OCI-LY3 (cell line): ENCODE measurements around the gene ATRN.

ENCODE experiments used
- H2AFZ ChIP-seq: fragments of 200-600, 300-600 bp; shearing (Covaris generic); 2 replicates; pipeline ENCODE4 v1.6.0; 2014; ENCODE audit warnings: antibody characterized with exemption, low read depth, low read length
- H3K27ac ChIP-seq: fragments of 200-600, 300-600 bp; sonication (generic); 2 replicates; pipeline ENCODE4 v1.5.1; 2014; ENCODE audit warnings: mild to moderate bottlenecking, low read length, moderate library complexity, mixed read lengths
- H3K27me3 ChIP-seq: fragments of 200-600, 300-600 bp; sonication (generic); 2 replicates; pipeline ENCODE4 v1.6.1; 2014; ENCODE audit warnings: low read depth, low read length, mixed read lengths
- H3K36me3 ChIP-seq: fragments of 200-600, 300-600 bp; sonication (generic); replicated peaks from 2 replicates; pipeline ENCODE3; 2014; ENCODE audit warnings: low read depth, low read length, mixed read lengths
- H3K4me1 ChIP-seq: fragments of 300-600, 200-600 bp; sonication (generic); 2 replicates; pipeline ENCODE4 v1.6.1; 2014; ENCODE audit warnings: low read length, mixed read lengths
- H3K4me2 ChIP-seq: fragments of 200-600, 300-600 bp; sonication (generic); 2 replicates; pipeline ENCODE4 v1.6.1; 2014; ENCODE audit warnings: low read length, mixed read lengths
- H3K4me3 ChIP-seq: fragments of 300-600, 200-600 bp; sonication (generic); 2 replicates; pipeline ENCODE4 v1.5.1; 2014; ENCODE audit warnings: antibody characterized with exemption, mild to moderate bottlenecking, low read length, moderate library complexity
- H3K79me2 ChIP-seq: fragments of 300-600, 200-600 bp; shearing (Covaris generic); 2 replicates; pipeline ENCODE4 v1.6.1; 2014; ENCODE audit warnings: mild to moderate bottlenecking, low read length, mixed read lengths
- H3K9ac ChIP-seq: fragments of 300-600, 200-600 bp; shearing (Covaris generic); 2 replicates; pipeline ENCODE4 v1.6.0; 2014; ENCODE audit warnings: mild to moderate bottlenecking, low read length, moderate library complexity
- H3K9me3 ChIP-seq: fragments of 200-600, 300-600 bp; shearing (Covaris generic); 2 replicates; pipeline ENCODE4 v1.6.1; 2014; ENCODE audit warnings: low read length, mixed read lengths; ENCODE audit not compliant: insufficient read depth
- H4K20me1 ChIP-seq: fragments of 200-600, 300-600 bp; sonication (generic); 2 replicates; pipeline ENCODE4 v1.6.1; 2016; ENCODE audit warnings: low read length, mixed read lengths; ENCODE audit not compliant: insufficient read depth
- CTCF ChIP-seq: fragments of 200-600, 300-600 bp; sonication (generic); IDR thresholded peaks from 2 replicates; pipeline ENCODE4 v1.5.1; 2014; ENCODE audit warnings: antibody characterized with exemption, low read length, low read depth
- EZH2phosphoT487 ChIP-seq: fragments of 200-600 bp; shearing (Covaris generic); IDR thresholded peaks from 2 replicates; pipeline ENCODE4 v1.6.1; 2018; ENCODE audit warnings: antibody characterized with exemption, mixed run types, low read depth

Gene ATRN

GRCh38 chr20:3586093-3586492 is 115.3 kb downstream of the ATRN start:
- H3K79me2 ChIP-seq: no peaks in the 10 kb centered on the region
- H3K4me2 ChIP-seq: no peak overlapping the region
- H3K9me3 ChIP-seq: no peaks in the 10 kb centered on the region
- H3K4me1 ChIP-seq: no peaks in the 10 kb centered on the region
- H3K9ac ChIP-seq: no peak overlapping the region
- no peak overlapping the region for H2AFZ ChIP-seq
- H4K20me1 ChIP-seq: no peaks in the 10 kb centered on the region
- H3K36me3 ChIP-seq: peaks cover 11% of the 10 kb centered on the region
- no peak overlapping the region for H3K27ac ChIP-seq
- no peaks in the 10 kb centered on the region for H3K27me3 ChIP-seq
- no peak for TF ChIP-seq EZH2phosphoT487
- TF ChIP-seq CTCF: no peak
- H3K4me3 ChIP-seq: no peak overlapping the region

GRCh38 chr20:3590164-3590563 is 119.3 kb downstream of the ATRN start:
- H3K9me3 ChIP-seq: no peaks in the 10 kb centered on the region
- H2AFZ ChIP-seq: no peak overlapping the region
- H4K20me1 ChIP-seq: no peaks in the 10 kb centered on the region
- H3K4me3 ChIP-seq: no peak overlapping the region
- H3K9ac ChIP-seq: no peak overlapping the region
- H3K79me2 ChIP-seq: no peaks in the 10 kb centered on the region
- no peak overlapping the region for H3K4me2 ChIP-seq
- H3K4me1 ChIP-seq: peaks cover 4% of the 10 kb centered on the region
- no peaks in the 10 kb centered on the region for H3K27me3 ChIP-seq
- H3K36me3 ChIP-seq: peaks cover 21% of the 10 kb centered on the region
- TF ChIP-seq CTCF (no peak), EZH2phosphoT487 (no peak)
- no peak overlapping the region for H3K27ac ChIP-seq

- no peaks in the 10 kb centered on the region for H3K79me2 ChIP-seq
- no peak overlapping the region for H3K27ac ChIP-seq
- H3K27me3 ChIP-seq: no peaks in the 10 kb centered on the region
- peaks cover 26% of the 10 kb centered on the region for H3K36me3 ChIP-seq
- no peak overlapping the region for H3K4me2 ChIP-seq
- H2AFZ ChIP-seq: no peak overlapping the region
- no peak overlapping the region for H3K4me3 ChIP-seq
- peaks cover 16% of the 10 kb centered on the region for H3K4me1 ChIP-seq
- TF ChIP-seq CTCF: no peak
- no peak for TF ChIP-seq EZH2phosphoT487
- H3K9ac ChIP-seq: no peak overlapping the region
- no peaks in the 10 kb centered on the region for H4K20me1 ChIP-seq
- H3K9me3 ChIP-seq: no peaks in the 10 kb centered on the region
These were observed 122.1 kb downstream of the ATRN start for GRCh38 chr20:3592931-3593330.

GRCh38 chr20:3595541-3595940 is 124.7 kb downstream of the ATRN start:
- H3K4me2 ChIP-seq: no peak overlapping the region
- no peaks in the 10 kb centered on the region for H3K79me2 ChIP-seq
- no peaks in the 10 kb centered on the region for H3K9me3 ChIP-seq
- H4K20me1 ChIP-seq: no peaks in the 10 kb centered on the region
- H3K4me1 ChIP-seq: peaks cover 20% of the 10 kb centered on the region
- no peaks in the 10 kb centered on the region for H3K27me3 ChIP-seq
- no peak overlapping the region for H3K4me3 ChIP-seq
- H3K27ac ChIP-seq: 0 out of 2 replicates have a peak overlapping the region, but pooled peaks have one; percentile 1
- H2AFZ ChIP-seq: no peak overlapping the region
- no peak overlapping the region for H3K9ac ChIP-seq
- TF ChIP-seq EZH2phosphoT487 (no peak), CTCF (no peak)
- peaks cover 27% of the 10 kb centered on the region for H3K36me3 ChIP-seq
